Right lobe of liver (tissue), 4 donors: ENCODE results near the gene HOXB4.

Experiments used
- CTCF ChIP-seq, 4 donors: fragments of 200-600 bp in 3 of 4; fragments of 450-650 bp in 1 of 4; IDR thresholded peaks; one replicate each; pipeline versions ENCODE4 v1.5.1 to v1.8.0; 2016 to 2022; ENCODE audit warnings: antibody characterized with exemption in 4 of 4, mild to moderate bottlenecking in 2 of 4
- POLR2A ChIP-seq: fragments of 450-650 bp; IDR thresholded peaks from one replicate; pipeline ENCODE4 v1.6.1; 2017; ENCODE audit warnings: antibody characterized with exemption, mild to moderate bottlenecking
- donor health status: DM: no; HTN: no; CAD: no.
- donor health status: DM: no; HTN: no; CAD: no.
- donor health status: DM: no; HTN: yes; CAD: no.

DNA sequence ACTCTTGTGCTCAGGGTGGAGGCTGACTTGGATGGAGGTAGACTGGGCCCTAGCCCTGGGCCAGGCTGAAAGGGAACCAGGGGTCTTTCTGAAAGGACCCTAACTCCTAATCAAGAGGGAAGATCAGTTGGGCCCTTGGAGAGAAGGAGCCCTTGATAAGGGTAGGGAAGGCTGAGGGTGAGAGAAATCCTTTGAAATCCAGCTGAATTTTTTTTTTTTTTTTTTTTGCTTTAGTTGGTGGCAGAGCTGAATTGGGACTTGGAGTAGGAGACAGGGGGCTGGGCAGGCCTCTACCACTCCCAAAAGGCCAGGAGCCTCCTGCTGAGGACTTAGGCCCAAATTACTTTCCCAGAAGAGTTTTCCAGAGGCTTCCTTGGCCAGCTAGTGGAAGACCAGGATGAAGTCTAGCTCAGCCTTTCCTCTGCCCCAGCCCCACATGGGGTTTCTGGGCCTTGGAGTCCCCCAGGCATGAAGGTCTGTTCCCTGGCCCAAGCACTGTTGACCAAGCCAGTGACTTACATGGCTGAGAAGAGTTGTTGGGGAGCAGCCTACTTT is 12.5 kb upstream of the HOXB4 start:
- TF ChIP-seq CTCF (IDR thresholded peaks at IDR 0.05) (no peak), POLR2A (no peak)
